Measurements from ENCODE around the gene SLC25A13. TPM values are rescaled to one million over a fixed set of nuclear protein-coding genes. Genes with fewer than 3 reads are reported as not detected.

The SLC25A13 gene
- total RNA-seq, 1 donor from 2014 or later = 47.4 TPM

DNA sequence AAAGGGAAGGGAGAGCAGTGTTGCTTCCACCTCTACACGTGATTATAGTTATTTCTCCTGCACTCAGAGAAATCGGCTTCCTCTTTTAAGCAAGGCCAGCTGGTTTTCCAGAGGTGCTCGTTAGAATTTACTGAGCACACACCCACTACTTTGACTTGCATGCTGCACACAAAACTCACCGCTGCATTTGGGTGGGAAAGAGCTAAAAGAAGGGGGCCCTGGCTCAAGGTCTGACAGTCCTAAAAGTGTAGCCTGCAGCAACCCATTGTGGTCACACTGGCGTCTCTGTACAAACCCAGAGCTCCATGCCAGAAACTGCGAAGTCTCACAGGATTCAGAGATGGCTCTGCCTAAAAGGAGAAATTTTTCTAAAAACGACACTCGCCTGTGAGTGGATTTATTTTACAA, 133.7 kb downstream of the SLC25A13 start:
- Mint-ChIP-seq H3K27ac (peak overlapping the region; percentile 89), H3K4me3 (peak overlapping the region; percentile 47), H3K4me1 (peaks cover 33% of the 10 kb centered on the region), H3K27me3 (ENCODE audit: low read depth) (no peaks in the 10 kb centered on the region), H3K9me3 (no peaks in the 10 kb centered on the region), H3K36me3 (peaks cover 31% of the 10 kb centered on the region)
- TF ChIP-seq, protein P1, sequence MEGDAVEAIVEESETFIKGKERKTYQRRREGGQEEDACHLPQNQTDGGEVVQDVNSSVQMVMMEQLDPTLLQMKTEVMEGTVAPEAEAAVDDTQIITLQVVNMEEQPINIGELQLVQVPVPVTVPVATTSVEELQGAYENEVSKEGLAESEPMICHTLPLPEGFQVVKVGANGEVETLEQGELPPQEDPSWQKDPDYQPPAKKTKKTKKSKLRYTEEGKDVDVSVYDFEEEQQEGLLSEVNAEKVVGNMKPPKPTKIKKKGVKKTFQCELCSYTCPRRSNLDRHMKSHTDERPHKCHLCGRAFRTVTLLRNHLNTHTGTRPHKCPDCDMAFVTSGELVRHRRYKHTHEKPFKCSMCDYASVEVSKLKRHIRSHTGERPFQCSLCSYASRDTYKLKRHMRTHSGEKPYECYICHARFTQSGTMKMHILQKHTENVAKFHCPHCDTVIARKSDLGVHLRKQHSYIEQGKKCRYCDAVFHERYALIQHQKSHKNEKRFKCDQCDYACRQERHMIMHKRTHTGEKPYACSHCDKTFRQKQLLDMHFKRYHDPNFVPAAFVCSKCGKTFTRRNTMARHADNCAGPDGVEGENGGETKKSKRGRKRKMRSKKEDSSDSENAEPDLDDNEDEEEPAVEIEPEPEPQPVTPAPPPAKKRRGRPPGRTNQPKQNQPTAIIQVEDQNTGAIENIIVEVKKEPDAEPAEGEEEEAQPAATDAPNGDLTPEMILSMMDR (IDR thresholded peaks at IDR 0.05; ENCODE audit: unreplicated experiment) = no peak
- DNase-seq (ENCODE audit: low spot score in 2 of 2, unreplicated experiment in 2 of 2) = no peak

DNA sequence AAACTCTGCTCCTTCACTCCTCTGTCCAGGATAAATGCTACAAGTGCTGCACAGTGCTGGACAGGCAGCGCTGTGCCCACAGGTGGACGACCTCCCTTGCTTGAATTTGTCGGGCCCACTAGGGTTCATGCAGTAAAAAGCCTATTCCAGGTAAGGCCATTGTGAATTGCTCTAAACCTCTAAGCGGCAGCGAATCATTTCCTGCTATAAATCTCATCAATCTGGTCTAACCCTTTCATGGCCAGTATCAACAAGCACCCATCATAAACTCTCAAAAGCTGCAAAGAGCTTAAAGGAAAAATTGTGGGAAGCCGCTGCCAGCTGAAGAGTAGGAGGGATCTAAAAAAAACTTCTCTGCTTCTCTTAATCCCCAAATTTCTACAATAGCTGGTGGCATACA, 134.2 kb downstream of the SLC25A13 start:
- no peaks in the 10 kb centered on the region for H3K9me3 Mint-ChIP-seq
- no peak for DNase-seq (ENCODE audit: low spot score in 2 of 2, unreplicated experiment in 2 of 2)
- TF ChIP-seq, protein P1 (IDR thresholded peaks at IDR 0.05; ENCODE audit: unreplicated experiment) = no peak
- no peak overlapping the region for H3K4me3 Mint-ChIP-seq
- H3K36me3 Mint-ChIP-seq = peaks cover 30% of the 10 kb centered on the region
- peaks cover 37% of the 10 kb centered on the region for H3K4me1 Mint-ChIP-seq
- no peaks in the 10 kb centered on the region for H3K27me3 Mint-ChIP-seq (ENCODE audit: low read depth)
- peak overlapping the region; percentile 89 for H3K27ac Mint-ChIP-seq

DNA sequence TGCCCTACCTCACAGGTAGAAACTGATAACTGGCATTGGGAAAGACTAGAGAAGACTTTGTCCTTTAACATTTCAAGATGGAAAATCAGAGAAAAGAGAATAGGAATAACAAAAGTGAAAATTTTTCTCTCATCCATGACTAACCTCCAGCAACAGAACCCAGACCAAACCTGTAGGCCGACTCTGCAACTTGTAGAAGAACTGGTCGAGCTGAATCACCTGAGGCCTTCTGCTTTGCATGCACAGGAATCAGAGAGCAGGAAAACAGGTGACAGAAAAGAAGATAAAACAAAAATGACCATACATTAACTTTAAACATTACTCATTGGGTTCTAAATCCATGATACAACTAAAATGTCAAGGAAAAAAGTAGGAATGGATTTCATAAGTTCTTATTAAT, 137.1 kb downstream of the SLC25A13 start:
- no peaks in the 10 kb centered on the region for H3K9me3 Mint-ChIP-seq
- peaks cover 49% of the 10 kb centered on the region for H3K4me1 Mint-ChIP-seq
- no peak for DNase-seq (ENCODE audit: low spot score in 2 of 2, unreplicated experiment in 2 of 2)
- peaks cover 15% of the 10 kb centered on the region for H3K36me3 Mint-ChIP-seq
- no peak overlapping the region for H3K4me3 Mint-ChIP-seq
- TF ChIP-seq, protein P1 (IDR thresholded peaks at IDR 0.05; ENCODE audit: unreplicated experiment) = no peak
- no peaks in the 10 kb centered on the region for H3K27me3 Mint-ChIP-seq (ENCODE audit: low read depth)
- H3K27ac Mint-ChIP-seq = no peak overlapping the region

DNA sequence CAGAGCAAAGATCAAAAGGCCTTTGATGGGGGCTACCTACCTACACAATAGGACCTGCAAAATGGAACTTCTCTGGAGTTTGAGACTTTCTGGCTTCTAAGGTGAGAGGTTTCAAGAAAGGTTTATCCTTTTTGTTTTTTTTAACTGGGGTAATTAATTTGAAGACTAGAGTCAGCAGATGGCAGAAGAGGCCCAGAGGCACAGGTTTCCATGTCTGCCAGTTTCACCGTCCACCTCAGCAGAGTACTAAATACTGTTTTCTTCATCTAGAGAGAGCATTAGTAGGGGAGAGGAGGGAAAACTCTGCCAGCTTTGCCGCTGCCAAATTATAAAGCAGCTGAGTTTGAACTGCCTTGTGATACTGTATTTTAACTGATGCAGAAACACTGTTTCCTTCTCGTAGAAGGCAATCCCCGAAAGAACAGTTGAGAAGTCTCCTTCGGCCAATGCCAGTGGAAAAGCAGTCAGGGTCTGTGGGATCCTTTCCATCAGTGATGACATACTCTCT, 138.7 kb downstream of the SLC25A13 start:
- Mint-ChIP-seq H3K36me3 (peaks cover 13% of the 10 kb centered on the region), H3K9me3 (no peaks in the 10 kb centered on the region), H3K4me1 (peaks cover 50% of the 10 kb centered on the region), H3K4me3 (no peak overlapping the region), H3K27me3 (ENCODE audit: low read depth) (no peaks in the 10 kb centered on the region), H3K27ac (no peak overlapping the region)
- TF ChIP-seq, protein P1 (IDR thresholded peaks at IDR 0.05; ENCODE audit: unreplicated experiment) = no peak
- no peak for DNase-seq (ENCODE audit: low spot score in 2 of 2, unreplicated experiment in 2 of 2)

DNA sequence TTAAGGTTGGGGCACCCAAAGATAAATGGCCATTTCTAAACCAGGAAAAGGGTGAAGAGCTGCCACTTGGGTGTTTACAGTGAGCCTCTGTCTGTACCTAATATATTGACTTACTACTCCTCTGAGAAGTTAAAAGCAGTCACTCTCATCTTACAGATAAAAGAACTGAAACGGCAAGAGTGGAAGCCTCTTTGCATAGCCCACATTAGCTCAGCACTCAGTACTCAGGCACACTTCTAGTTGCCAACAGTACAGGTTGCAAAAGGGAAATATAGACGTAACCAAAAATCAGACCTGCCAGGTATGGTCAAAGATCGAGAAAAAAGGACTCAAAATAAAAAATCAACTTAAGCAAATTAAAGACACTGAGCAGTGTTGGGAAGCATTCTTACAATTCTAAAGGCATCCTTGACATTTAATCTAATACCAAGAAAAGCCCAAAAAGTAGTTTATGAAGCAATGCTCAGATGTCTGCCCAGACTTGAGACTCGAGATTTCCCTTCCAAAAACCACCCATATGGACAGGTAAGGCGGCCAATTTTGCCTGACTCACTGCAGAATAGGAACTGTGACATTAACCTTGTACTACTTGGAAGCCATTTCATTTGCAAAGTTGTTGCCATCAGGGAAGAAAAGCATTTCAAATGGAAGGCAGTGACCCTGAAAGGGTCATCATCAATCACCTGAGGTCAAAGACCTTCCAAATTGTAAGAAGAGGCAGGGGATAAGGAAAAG, 139.3 kb downstream of the SLC25A13 start:
- H3K36me3 Mint-ChIP-seq = peaks cover 13% of the 10 kb centered on the region
- no peaks in the 10 kb centered on the region for H3K9me3 Mint-ChIP-seq
- no peak overlapping the region for H3K4me3 Mint-ChIP-seq
- peaks cover 46% of the 10 kb centered on the region for H3K4me1 Mint-ChIP-seq
- TF ChIP-seq, protein P1 (IDR thresholded peaks at IDR 0.05; ENCODE audit: unreplicated experiment) = no peak
- H3K27ac Mint-ChIP-seq = no peak overlapping the region
- no peak for DNase-seq (ENCODE audit: low spot score in 2 of 2, unreplicated experiment in 2 of 2)
- no peaks in the 10 kb centered on the region for H3K27me3 Mint-ChIP-seq (ENCODE audit: low read depth)
